HEK293T (cell line): Measurements from ENCODE around the gene SPIRE2.

Source experiments
- BHLHE40 ChIP-seq: fragments of 450-650 bp; IDR thresholded peaks from 2 replicates; pipeline ENCODE4 v1.6.1; 2016; ENCODE audit warnings: mild to moderate bottlenecking, moderate library complexity, borderline replicate concordance
- HDGF ChIP-seq: fragments of 450-650 bp; IDR thresholded peaks from 2 replicates; pipeline ENCODE4 v1.6.1; 2017; ENCODE audit warnings: antibody characterized with exemption, borderline replicate concordance
- NFRKB ChIP-seq: fragments of 450-650 bp; IDR thresholded peaks from 2 replicates; pipeline ENCODE4 v1.6.1; 2016; ENCODE audit warnings: mild to moderate bottlenecking, moderate library complexity
- SP1 ChIP-seq: fragments of 450-650 bp; IDR thresholded peaks from 2 replicates; pipeline ENCODE4 v1.6.1; 2017
- ZNF384 ChIP-seq: fragments of 450-650 bp; IDR thresholded peaks from 2 replicates; pipeline ENCODE4 v1.6.1; 2016
- TF ChIP-seq, protein P1 (sequence below): fragments of 450-650 bp; IDR thresholded peaks from 2 replicates; pipeline ENCODE4 v1.6.1; 2016

DNA sequence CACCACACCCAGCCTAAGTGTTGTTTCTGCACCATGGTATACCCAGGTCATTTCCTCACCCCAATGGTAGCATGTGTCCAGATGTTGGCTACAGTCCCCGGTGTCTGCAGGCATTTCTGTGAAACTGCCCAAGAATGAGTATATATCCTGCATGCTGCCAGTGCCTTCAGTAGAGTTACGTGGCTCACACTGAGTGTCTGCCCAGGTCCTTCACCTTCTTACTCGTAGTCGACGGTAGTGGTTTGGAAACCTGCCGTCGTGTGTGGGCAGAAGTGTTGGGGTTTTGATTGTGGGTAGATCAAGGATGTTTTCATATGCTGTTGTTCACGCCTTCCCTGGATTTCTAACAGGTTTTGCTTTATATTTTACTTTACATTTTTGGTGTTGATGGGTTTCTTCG is 61.9 kb downstream of the SPIRE2 start:
- no peak for TF ChIP-seq HDGF
- TF ChIP-seq BHLHE40, result no peak
- TF ChIP-seq ZNF384, result no peak
- no peak for TF ChIP-seq NFRKB
- TF ChIP-seq, protein P1, sequence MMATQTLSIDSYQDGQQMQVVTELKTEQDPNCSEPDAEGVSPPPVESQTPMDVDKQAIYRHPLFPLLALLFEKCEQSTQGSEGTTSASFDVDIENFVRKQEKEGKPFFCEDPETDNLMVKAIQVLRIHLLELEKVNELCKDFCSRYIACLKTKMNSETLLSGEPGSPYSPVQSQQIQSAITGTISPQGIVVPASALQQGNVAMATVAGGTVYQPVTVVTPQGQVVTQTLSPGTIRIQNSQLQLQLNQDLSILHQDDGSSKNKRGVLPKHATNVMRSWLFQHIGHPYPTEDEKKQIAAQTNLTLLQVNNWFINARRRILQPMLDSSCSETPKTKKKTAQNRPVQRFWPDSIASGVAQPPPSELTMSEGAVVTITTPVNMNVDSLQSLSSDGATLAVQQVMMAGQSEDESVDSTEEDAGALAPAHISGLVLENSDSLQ, result no peak
- no peak for TF ChIP-seq SP1
